ENCODE data around the gene HAUS5. TPM values are rescaled to one million over a fixed set of nuclear protein-coding genes. Genes with fewer than 3 reads are reported as not detected.

Gene HAUS5
- total RNA-seq, 1 experiment from 2014 or later: 25.9 TPM

DNA sequence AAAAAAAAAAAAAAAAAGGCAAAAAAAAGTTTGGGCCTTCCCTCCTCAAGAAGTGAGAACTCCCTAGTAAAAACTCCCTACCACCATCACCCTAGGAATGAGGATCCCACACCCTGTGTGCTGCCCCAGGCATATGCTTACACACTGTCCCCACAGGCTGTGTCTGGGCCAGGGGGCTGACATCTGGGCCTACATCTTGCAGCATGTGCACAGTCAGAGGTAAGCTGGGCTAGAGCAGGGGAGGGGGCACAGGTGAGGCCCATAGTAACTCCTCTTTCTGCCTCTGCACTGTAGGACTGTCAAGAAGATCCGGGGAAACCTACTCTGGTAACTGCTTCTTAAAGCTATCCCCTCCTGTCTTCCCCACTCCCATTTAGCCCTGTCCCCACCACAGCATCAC is 1.0 kb downstream of the HAUS5 start:
- no peak overlapping the region for H2AFZ ChIP-seq (ENCODE audit: low read length)
- ATAC-seq (no peak), DNase-seq (no peak)
- intact Hi-C loops (cut with micrococcal nuclease): no loop called here
- POLR2A ChIA-PET (ENCODE audit: unreplicated experiment): no interaction called here
- no peaks in the 10 kb centered on the region for H3K9me3 ChIP-seq (ENCODE audit: low read length)
- no peaks in the 10 kb centered on the region for H4K20me1 ChIP-seq (ENCODE audit: low read length)
- TF ChIP-seq EZH2phosphoT487 (IDR thresholded peaks at IDR 0.05; ENCODE audit: borderline replicate concordance, low read length): no peak
- no peak for TF ChIP-seq EZH2 (IDR thresholded peaks at IDR 0.05; ENCODE audit: low read length, unreplicated experiment)
- TF ChIP-seq, protein P1, sequence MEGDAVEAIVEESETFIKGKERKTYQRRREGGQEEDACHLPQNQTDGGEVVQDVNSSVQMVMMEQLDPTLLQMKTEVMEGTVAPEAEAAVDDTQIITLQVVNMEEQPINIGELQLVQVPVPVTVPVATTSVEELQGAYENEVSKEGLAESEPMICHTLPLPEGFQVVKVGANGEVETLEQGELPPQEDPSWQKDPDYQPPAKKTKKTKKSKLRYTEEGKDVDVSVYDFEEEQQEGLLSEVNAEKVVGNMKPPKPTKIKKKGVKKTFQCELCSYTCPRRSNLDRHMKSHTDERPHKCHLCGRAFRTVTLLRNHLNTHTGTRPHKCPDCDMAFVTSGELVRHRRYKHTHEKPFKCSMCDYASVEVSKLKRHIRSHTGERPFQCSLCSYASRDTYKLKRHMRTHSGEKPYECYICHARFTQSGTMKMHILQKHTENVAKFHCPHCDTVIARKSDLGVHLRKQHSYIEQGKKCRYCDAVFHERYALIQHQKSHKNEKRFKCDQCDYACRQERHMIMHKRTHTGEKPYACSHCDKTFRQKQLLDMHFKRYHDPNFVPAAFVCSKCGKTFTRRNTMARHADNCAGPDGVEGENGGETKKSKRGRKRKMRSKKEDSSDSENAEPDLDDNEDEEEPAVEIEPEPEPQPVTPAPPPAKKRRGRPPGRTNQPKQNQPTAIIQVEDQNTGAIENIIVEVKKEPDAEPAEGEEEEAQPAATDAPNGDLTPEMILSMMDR (conservative IDR thresholded peaks at IDR 0.05; ENCODE audit: low read depth, low read length): no peak
- H3K36me3 ChIP-seq (ENCODE audit: low read depth, low read length): no peaks in the 10 kb centered on the region
- H3K4me1 ChIP-seq (ENCODE audit: insufficient read depth, low read length): peaks cover 4% of the 10 kb centered on the region; the same call in 1 of the 2 replicates
- peaks cover 10% of the 10 kb centered on the region; the same call in 1 of the 2 replicates for H3K79me2 ChIP-seq (ENCODE audit: low read length)
- peak overlapping the region; percentile 97; the same call in 1 of the 2 replicates for H3K4me2 ChIP-seq (ENCODE audit: low read length)
- no peaks in the 10 kb centered on the region for H3F3A ChIP-seq (ENCODE audit: low read length, unreplicated experiment)
- no peak overlapping the region; the same call in 1 of the 2 replicates for H3K4me3 ChIP-seq (ENCODE audit: low read length)
- BruUV-seq (replicated peaks): no TSS peak
- H3K27ac ChIP-seq (ENCODE audit: low read length): no peak overlapping the region
- CTCF ChIA-PET: no interaction called here
- no peaks in the 10 kb centered on the region for H3K27me3 ChIP-seq (ENCODE audit: low read length)
- no peak overlapping the region for H3K9ac ChIP-seq (ENCODE audit: low read length)
- H3K9me2 ChIP-seq (replicated peaks; ENCODE audit: low read length): no peaks in the 10 kb centered on the region

DNA sequence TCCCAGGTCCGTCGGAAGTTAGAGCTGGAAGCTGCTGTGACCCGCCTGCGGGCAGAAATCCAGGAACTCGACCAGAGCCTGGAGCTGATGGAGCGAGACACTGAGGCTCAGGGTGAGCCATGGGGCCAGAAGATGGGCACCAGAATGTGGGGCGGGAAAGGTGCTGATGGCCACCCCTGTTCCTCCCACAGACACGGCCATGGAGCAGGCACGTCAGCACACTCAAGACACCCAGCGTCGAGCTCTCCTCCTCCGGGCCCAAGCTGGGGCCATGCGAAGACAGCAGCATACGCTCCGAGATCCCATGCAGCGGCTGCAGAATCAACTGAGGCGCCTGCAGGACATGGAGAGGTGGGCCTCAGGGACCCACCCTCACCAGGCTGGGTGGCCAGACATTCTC is 2.5 kb downstream of the HAUS5 start:
- CTCF ChIA-PET: no interaction called here
- Histone ChIP-seq H3K4me1 (ENCODE audit: insufficient read depth, low read length) (peaks cover 4% of the 10 kb centered on the region; the same call in 1 of the 2 replicates), H3K27me3 (ENCODE audit: low read length) (no peaks in the 10 kb centered on the region), H3K36me3 (ENCODE audit: low read depth, low read length) (no peaks in the 10 kb centered on the region), H2AFZ (ENCODE audit: low read length) (no peak overlapping the region), H3F3A (ENCODE audit: low read length, unreplicated experiment) (no peaks in the 10 kb centered on the region), H4K20me1 (ENCODE audit: low read length) (no peaks in the 10 kb centered on the region), H3K9me2 (replicated peaks; ENCODE audit: low read length) (no peaks in the 10 kb centered on the region), H3K79me2 (ENCODE audit: low read length) (peaks cover 10% of the 10 kb centered on the region; the same call in 1 of the 2 replicates), H3K9me3 (ENCODE audit: low read length) (no peaks in the 10 kb centered on the region), H3K27ac (ENCODE audit: low read length) (no peak overlapping the region), H3K4me3 (ENCODE audit: low read length) (no peak overlapping the region), H3K9ac (ENCODE audit: low read length) (no peak overlapping the region), H3K4me2 (ENCODE audit: low read length) (no peak overlapping the region)
- intact Hi-C loops (cut with micrococcal nuclease): no loop called here
- ATAC-seq (no peak), DNase-seq (no peak)
- TF ChIP-seq, protein P1 (conservative IDR thresholded peaks at IDR 0.05; ENCODE audit: low read depth, low read length): no peak
- POLR2A ChIA-PET (ENCODE audit: unreplicated experiment): no interaction called here
- no TSS peak for BruUV-seq (replicated peaks)

DNA sequence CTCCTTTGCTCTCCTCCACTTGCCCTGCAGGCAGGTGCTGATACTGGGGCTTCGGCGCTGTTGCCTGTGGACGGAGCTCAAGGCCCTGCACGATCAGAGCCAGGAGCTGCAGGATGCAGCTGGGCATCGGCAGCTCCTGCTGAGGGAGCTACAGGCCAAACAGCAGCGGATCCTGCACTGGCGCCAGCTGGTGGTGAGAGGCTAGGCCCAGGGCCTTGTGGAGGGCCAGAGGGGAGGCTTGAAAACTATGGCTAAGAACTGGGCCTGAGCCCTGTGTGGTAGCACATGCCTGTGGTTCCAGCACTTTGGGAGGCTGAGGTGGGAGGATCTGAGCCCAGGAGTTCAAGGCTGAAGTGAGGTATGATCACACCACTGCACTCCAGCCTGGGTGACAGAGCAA is 6.3 kb downstream of the HAUS5 start:
- Histone ChIP-seq H3K9me2 (replicated peaks; ENCODE audit: low read length) (no peaks in the 10 kb centered on the region), H3F3A (ENCODE audit: low read length, unreplicated experiment) (no peaks in the 10 kb centered on the region), H3K9ac (ENCODE audit: low read length) (no peak overlapping the region), H3K4me2 (ENCODE audit: low read length) (no peak overlapping the region), H3K27me3 (ENCODE audit: low read length) (no peaks in the 10 kb centered on the region), H3K9me3 (ENCODE audit: low read length) (no peaks in the 10 kb centered on the region), H3K4me3 (ENCODE audit: low read length) (no peak overlapping the region), H3K4me1 (ENCODE audit: insufficient read depth, low read length) (no peaks in the 10 kb centered on the region), H3K79me2 (ENCODE audit: low read length) (no peaks in the 10 kb centered on the region), H4K20me1 (ENCODE audit: low read length) (no peaks in the 10 kb centered on the region), H3K27ac (ENCODE audit: low read length) (no peak overlapping the region), H2AFZ (ENCODE audit: low read length) (no peak overlapping the region), H3K36me3 (ENCODE audit: low read depth, low read length) (no peaks in the 10 kb centered on the region)
- ChIA-PET CTCF (no interaction called here), POLR2A (ENCODE audit: unreplicated experiment) (no interaction called here)
- intact Hi-C loops (cut with micrococcal nuclease): no loop called here
- TF ChIP-seq EZH2phosphoT487 (IDR thresholded peaks at IDR 0.05; ENCODE audit: borderline replicate concordance, low read length): no peak
- TF ChIP-seq, protein P1 (conservative IDR thresholded peaks at IDR 0.05; ENCODE audit: low read depth, low read length): 0 out of 2 replicates have a peak, but pooled peaks have one; percentile 10
- no peak for TF ChIP-seq EZH2 (IDR thresholded peaks at IDR 0.05; ENCODE audit: low read length, unreplicated experiment)
- ATAC-seq (peak; percentile 37; the same call in 1 of the 2 replicates), DNase-seq (no peak)
- BruUV-seq (replicated peaks): no TSS peak

All from PC-3 (cell line).